Panc1 (cell line): Measurements from ENCODE around the gene CHSY1.

Experiments used
- CTCF ChIP-seq: fragments of 450-650 bp; IDR thresholded peaks from 2 replicates; pipeline ENCODE4 v1.5.1; 2017; ENCODE audit warnings: mild to moderate bottlenecking
- POLR2AphosphoS5 ChIP-seq: IDR thresholded peaks from 2 replicates; pipeline ENCODE4 v1.6.1; 2012; ENCODE audit warnings: mild to moderate bottlenecking, low read depth, low read length, moderate library complexity

- TF ChIP-seq CTCF (no peak), POLR2AphosphoS5 (no peak)
Observed at GRCh38 chr15:101126618-101127505, 125.0 kb downstream of the CHSY1 start.
